RWPE2 (cell line): ENCODE data around the gene ACSBG1.
A peak's percentile ranks its signal among the peaks of the same experiment; 100 is the strongest.

Source experiments
- ATAC-seq: fragments of 200-7000 bp; cut with Tn5 transposase; 3 replicates; pipeline ENCODE4 v1.9.1; 2021; ENCODE audit warnings: low read depth
- DNase-seq: peaks from one replicate; pipeline ENCODE4 v3.0.0-alpha.2; 2020; ENCODE audit warnings: low spot score
- H3K27ac ChIP-seq: fragments of 450-650 bp; 2 replicates; pipeline ENCODE4 v1.5.1; 2017; ENCODE audit warnings: mild to moderate bottlenecking; ENCODE audit not compliant: poor library complexity, severe bottlenecking
- H3K27me3 ChIP-seq: fragments of 250-450 bp; sonication (Bioruptor Pico); 2 replicates; pipeline ENCODE4 v1.5.1; 2021; ENCODE audit warnings: mild to moderate bottlenecking, moderate library complexity; ENCODE audit not compliant: insufficient read depth, poor library complexity, severe bottlenecking
- H3K36me3 ChIP-seq: fragments of 250-450 bp; sonication (Bioruptor Pico); 2 replicates; pipeline ENCODE4 v1.5.1; 2020; ENCODE audit warnings: low read depth, mild to moderate bottlenecking, moderate library complexity
- H3K4me1 ChIP-seq: fragments of 250-450 bp; sonication (Bioruptor Pico); 2 replicates; pipeline ENCODE4 v1.5.1; 2021; ENCODE audit warnings: mild to moderate bottlenecking, moderate library complexity; ENCODE audit not compliant: insufficient read depth, poor library complexity, severe bottlenecking
- H3K4me3 ChIP-seq: fragments of 250-450 bp; sonication (Bioruptor Pico); 2 replicates; pipeline ENCODE4 v1.5.1; 2021; ENCODE audit warnings: mild to moderate bottlenecking, moderate library complexity; ENCODE audit not compliant: severe bottlenecking
- H3K9me3 ChIP-seq: fragments of 250-450 bp; sonication (Bioruptor Pico); 2 replicates; pipeline ENCODE4 v1.5.1; 2021; ENCODE audit warnings: mild to moderate bottlenecking, moderate library complexity; ENCODE audit not compliant: severe bottlenecking
- CTCF ChIP-seq: fragments of 450-650 bp; IDR thresholded peaks from one replicate; pipeline ENCODE4 v1.5.1; 2017; ENCODE audit warnings: mild to moderate bottlenecking, moderate library complexity; ENCODE audit not compliant: poor library complexity, severe bottlenecking

ACSBG1 gene

GRCh38 chr15:78241017-78241416 lies 6.7 kb upstream of the ACSBG1 start:
- no peaks in the 10 kb centered on the region for H3K36me3 ChIP-seq
- ATAC-seq (peak; percentile 94), DNase-seq (peak; percentile 87)
- H3K9me3 ChIP-seq: no peaks in the 10 kb centered on the region
- H3K27me3 ChIP-seq: no peaks in the 10 kb centered on the region
- peaks cover 9% of the 10 kb centered on the region for H3K4me1 ChIP-seq
- peak; percentile 99 for TF ChIP-seq CTCF
- no peak overlapping the region for H3K4me3 ChIP-seq
- no peak overlapping the region for H3K27ac ChIP-seq

- H3K36me3 ChIP-seq: no peaks in the 10 kb centered on the region
- peaks cover 9% of the 10 kb centered on the region for H3K4me1 ChIP-seq
- TF ChIP-seq CTCF: no peak
- DNase-seq: peak; percentile 15
- no peak for ATAC-seq
- no peaks in the 10 kb centered on the region for H3K27me3 ChIP-seq
- H3K27ac ChIP-seq: no peak overlapping the region
- no peaks in the 10 kb centered on the region for H3K9me3 ChIP-seq
- H3K4me3 ChIP-seq: no peak overlapping the region
Measured at GRCh38 chr15:78239811-78240210, 5.4 kb upstream of the ACSBG1 start.

GRCh38 chr15:78237146-78237545 lies 2.8 kb upstream of the ACSBG1 start:
- no peak overlapping the region for H3K27ac ChIP-seq
- no peaks in the 10 kb centered on the region for H3K36me3 ChIP-seq
- ATAC-seq (no peak), DNase-seq (peak; percentile 51)
- no peaks in the 10 kb centered on the region for H3K27me3 ChIP-seq
- no peaks in the 10 kb centered on the region for H3K9me3 ChIP-seq
- no peaks in the 10 kb centered on the region for H3K4me1 ChIP-seq
- H3K4me3 ChIP-seq: no peak overlapping the region
- TF ChIP-seq CTCF: no peak

DNA sequence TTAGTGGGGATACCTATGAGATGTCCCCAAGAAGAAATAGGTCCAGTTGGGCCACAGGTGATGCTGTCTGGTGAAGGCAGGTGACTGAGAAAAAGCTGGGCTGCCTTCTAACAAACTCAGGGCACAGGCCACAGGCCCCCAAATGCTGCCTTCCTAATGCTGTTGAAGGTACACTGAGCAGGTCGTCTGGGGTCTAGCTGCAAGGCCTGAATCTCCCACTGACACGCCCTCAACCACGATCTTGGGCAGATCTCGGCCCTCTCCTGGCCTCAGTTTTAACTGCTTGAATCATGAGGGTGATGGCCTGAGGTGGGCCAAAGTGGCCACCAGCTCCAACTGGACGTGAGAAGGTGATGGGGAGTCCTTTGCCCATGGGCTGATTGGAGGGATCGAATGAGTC lies 2.1 kb upstream of the ACSBG1 start:
- H3K27ac ChIP-seq: no peak overlapping the region
- no peaks in the 10 kb centered on the region for H3K9me3 ChIP-seq
- no peaks in the 10 kb centered on the region for H3K36me3 ChIP-seq
- TF ChIP-seq CTCF: no peak
- no peaks in the 10 kb centered on the region for H3K27me3 ChIP-seq
- peak; percentile 50 for DNase-seq
- no peak overlapping the region for H3K4me3 ChIP-seq
- no peak for ATAC-seq
- H3K4me1 ChIP-seq: no peaks in the 10 kb centered on the region

DNA sequence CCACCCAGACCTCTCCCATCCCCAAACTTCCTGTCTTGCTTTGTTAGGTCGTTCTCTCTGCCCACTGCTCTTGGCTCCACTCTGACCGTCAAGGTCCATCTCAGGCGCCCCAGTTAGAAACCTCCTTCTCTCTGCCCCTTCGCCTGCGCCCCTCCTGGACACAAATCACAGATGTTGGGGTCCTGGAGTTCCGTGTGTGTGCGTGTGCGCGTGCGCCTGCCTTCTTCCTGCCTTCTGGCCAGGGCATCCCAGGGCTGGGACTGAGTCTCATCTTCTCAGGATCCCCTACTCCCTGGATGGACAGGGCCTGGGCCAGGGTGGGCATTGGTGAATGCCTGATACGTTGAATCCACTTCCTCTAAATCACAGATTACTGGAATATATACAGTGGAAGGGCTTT lies 869 bp downstream of the ACSBG1 start:
- Histone ChIP-seq H3K4me1 (no peaks in the 10 kb centered on the region), H3K36me3 (no peaks in the 10 kb centered on the region), H3K27ac (no peak overlapping the region), H3K4me3 (no peak overlapping the region), H3K27me3 (no peaks in the 10 kb centered on the region), H3K9me3 (no peaks in the 10 kb centered on the region)
- DNase-seq (peak; percentile 73), ATAC-seq (no peak)
- TF ChIP-seq CTCF: no peak
